ENCODE data around the gene DPH6.
"Not testable (repeated sequence)": the region's sequence is repeated elsewhere in the genome, so short reads cannot be mapped to it uniquely, and the experiment has no call there.

The DPH6 gene

DNA sequence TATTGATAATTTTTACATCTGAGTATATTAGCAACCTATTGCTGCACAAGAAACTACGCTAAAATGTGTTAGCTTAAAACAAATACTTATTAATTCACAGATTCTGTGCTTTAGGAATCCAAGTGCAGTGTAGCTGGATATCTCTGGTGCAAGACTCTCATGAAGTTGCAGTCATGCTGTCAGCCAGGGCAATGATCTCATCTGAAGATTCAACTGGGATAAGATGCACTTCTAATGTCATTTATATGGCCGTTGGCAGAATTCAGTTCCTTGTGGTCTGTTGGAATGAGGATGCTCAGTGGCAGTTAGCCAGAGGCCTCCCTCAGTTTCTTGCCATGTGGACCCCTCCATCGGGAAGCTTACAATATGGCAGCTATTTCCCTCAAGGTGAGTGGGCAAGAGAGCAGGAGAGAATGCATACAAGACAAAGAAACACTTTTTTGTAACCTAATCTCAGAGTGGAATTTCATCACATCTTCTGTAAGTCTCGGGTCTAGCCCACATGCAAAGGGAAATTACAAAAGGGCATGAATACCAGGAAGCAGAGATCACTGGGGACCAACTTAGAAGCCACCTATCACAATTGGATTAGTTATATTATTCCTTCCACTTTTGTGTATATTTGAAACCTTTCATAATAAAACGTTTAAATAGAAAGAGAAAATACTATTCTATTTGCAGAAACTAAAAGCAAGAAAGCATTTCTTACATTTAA lies 61.6 kb downstream of the DPH6 start:
- DNase-seq, result no peak

- no peak for DNase-seq
Measured at GRCh38 chr15:35481992-35482391, 64.0 kb downstream of the DPH6 start.

DNA sequence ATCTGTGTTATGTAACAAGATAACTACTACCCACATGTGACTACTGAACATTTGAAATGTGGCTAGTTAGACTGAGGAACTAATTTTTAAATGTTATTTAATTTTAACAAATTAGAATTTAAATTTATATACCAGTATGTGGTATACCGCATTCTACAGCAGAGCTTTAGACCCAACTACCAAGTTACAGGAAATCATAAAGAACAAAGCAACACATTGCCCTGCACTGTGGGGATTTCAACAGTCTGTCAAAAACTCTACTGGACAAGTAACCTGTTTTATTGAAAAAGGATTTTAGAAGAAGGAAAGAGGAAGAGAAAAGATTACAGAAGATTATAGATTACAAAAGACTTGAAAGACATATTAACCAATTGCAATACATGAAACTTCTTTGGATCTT lies 64.9 kb downstream of the DPH6 start:
- DNase-seq, result no peak

- no peak for DNase-seq
Measured at GRCh38 chr15:35479423-35479822, 66.5 kb downstream of the DPH6 start.

DNA sequence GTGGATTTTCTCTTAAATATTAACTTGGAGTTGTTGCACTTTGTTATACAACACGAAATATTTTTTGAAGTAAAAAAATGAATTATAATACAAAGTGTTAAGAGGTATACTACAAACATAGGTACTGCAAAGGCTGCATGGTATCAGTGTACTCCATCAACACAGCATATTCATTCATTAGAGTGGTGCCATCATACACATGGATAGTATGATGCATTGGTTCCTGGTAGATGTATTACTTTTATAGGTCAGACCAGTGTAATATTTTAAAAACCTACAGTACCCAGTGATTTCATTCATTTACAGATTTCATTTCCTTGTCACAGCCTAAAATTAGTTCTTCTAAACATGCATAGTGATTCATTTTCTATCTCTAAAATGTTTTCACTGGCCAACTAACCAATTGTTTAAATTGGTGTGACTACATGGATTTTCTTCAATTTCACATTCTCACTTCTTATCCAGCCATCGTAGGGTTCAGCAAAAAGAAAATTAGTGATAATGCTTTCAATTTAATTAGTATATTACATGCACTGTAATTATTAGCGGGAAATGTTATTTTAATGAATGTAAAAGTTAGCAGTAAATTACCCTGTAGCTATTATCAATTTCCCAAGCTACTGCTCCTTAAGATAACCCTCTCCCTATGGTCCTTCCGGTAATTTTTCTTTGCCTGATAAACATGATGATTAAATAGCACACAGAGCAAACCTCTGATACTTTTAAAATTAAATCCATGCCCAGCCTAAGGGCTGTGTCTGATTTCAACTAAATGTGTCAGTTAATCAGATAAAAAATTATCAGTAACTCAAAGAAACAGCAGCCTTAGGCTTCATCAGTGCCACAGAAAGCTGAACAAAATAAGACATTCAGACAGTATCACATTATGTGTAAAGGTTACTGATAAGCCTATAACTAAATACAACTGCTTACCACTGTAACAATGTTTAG lies 68.4 kb downstream of the DPH6 start:
- no peak for DNase-seq

GRCh38 chr15:35471024-35471423 lies 74.9 kb downstream of the DPH6 start:
- no peak for DNase-seq

- no peak for DNase-seq
Measured at GRCh38 chr15:35470441-35470840, 75.5 kb downstream of the DPH6 start.

- no peak for DNase-seq
Measured at GRCh38 chr15:35466476-35466875, 79.5 kb downstream of the DPH6 start.

GRCh38 chr15:35465783-35466182 lies 80.2 kb downstream of the DPH6 start:
- no peak for DNase-seq

GRCh38 chr15:35460616-35461015 lies 85.3 kb downstream of the DPH6 start:
- DNase-seq, result no peak

DNA sequence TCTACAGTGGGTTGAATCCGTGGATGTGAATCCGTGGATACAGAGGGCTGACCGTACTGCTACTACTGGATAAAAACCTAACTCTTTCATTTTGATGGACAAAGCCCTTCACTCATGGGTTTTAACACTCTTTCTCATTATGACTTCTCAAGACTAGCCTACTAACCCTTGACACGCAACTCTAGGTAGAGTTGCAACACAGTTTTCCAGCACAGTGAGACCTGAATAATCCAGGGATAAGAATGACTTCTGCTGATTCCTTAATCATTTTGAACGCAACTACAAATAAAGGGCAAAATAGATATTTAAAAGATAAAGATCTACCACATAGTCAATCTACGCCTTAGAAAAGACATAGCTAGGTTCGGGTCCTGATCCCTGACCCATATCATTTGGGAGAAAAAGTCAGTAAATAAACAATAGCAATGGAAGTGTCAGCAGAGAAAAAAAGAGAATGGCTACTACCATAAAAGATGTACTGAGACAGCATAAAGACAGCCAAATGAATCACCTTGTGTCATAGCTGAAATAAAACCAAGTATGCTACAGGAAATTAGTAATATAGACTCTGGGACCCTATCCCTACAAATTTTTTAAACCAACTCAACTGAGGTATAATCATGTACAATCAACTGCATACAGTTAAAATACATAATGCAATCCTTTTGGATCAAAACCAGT lies 87.6 kb downstream of the DPH6 start:
- no peak for DNase-seq

- no peak for DNase-seq
Measured at GRCh38 chr15:35455201-35455600, 90.8 kb downstream of the DPH6 start.

DNA sequence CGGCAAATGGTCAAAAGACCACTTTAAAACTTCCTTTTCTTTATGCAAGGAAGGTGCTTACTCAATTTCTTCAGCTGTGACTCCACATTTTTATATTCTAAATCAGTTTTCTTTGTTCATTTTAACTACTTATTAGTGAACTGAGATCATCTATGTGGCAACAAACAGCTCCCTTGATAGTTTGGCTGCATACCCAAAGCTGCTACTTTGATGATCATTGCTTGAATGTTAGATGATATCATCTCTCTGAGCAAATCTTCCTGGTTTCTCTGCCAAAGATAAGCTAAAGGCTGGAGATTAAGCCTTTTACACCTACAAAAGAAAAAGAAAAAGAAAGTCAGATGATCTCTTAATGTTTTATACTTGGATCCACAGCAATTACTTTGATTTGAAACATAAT lies 95.5 kb downstream of the DPH6 start:
- no peak for DNase-seq

GRCh38 chr15:35448294-35448693 lies 97.7 kb downstream of the DPH6 start:
- no peak for DNase-seq

DNA sequence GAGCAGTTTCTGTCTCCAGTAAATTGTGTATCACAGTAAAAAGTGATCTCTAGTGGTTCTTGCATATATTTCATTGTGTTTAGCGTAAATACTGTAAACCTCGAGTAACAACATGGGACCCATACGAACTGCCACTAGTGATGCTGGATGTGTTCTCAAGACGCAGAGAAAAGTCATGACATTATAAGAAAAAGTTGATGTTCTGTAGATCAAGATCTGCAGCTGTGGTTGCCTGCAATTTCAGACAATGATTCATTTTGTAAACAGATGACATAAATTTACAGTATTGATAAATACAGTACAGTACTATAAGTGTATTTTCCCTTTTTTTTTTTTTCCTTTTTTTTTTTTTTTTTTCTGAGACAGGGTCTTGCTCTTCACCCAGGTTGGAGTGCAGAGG lies 100.1 kb downstream of the DPH6 start:
- DNase-seq, result no peak

GRCh38 chr15:35444557-35445204 lies 101.3 kb downstream of the DPH6 start:
- no peak for DNase-seq

DNA sequence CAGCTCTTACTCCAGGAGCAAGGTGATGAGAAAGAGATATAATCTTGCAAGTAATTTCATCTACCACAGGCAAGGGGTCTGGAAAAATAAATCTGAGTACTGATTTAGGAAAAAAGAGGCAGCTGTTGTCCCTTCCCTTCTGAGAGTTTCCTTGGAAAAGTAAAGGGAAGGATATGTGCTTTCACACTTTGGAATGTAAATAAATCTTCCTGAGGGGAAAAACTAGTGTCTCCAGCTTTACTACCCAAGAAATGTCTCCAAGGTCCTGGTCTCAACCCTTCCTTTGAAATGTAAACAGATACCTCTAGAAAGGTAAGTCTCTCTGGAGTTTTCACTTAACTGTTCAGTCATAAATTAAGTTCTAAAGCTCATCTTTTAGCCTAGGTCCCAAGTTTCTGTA lies 102.6 kb downstream of the DPH6 start:
- DNase-seq, result no peak

DNA sequence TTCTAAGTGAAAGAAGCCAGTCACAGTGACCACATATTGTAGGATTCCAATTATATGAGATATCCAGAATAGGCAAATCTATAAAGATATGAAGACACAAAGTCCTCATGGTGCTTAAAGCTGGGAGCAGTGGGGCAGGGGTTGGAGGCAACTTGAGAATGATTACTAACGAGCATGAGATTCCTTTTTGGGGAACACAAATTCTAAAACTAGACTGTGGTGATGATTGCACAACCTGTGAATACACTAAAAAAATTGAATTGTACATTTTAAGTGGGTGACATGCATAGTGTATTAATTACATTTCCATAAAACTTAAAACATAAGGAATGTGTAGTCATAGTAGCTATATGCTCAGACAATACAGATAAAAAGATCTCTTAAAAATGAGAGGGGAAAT lies 103.2 kb downstream of the DPH6 start:
- DNase-seq, result no peak

- DNase-seq, result not testable (repeated sequence)
Measured at GRCh38 chr15:35441279-35441678, 104.7 kb downstream of the DPH6 start.

GRCh38 chr15:35440265-35440664 lies 105.7 kb downstream of the DPH6 start:
- DNase-seq, result no peak

DNA sequence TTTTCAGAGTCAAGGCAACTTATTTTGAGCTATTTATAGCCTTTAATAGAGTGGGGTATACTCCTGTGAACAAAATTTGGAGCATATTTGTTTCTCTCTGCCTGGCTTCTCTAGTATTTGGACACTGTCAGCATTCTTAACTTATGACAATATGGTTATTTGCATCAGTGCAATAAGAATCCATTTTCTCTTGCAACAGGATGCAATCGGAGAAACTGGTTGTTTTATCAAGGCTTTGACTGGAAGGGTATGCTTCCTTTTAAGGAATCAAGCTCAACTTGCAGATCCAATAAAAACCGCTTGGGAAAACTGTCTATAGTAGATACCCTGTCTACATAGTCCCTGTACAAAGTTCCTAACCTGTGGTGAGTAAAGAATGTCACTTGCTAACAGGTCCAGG lies 106.7 kb downstream of the DPH6 start:
- no peak for DNase-seq

- DNase-seq, result no peak
Measured at GRCh38 chr15:35437157-35437556, 108.8 kb downstream of the DPH6 start.

- no peak for DNase-seq
Measured at GRCh38 chr15:35436422-35436821, 109.5 kb downstream of the DPH6 start.
